ENCODE data around the gene NSG1. TPM values are rescaled to one million over a fixed set of nuclear protein-coding genes. Genes with fewer than 3 reads are reported as not detected.

Gene NSG1
- total and polyA plus RNA-seq, 2 donors (not counting 1 experiment from before 2014, with no cell fraction given), result 0.17 to 1.1 TPM

DNA sequence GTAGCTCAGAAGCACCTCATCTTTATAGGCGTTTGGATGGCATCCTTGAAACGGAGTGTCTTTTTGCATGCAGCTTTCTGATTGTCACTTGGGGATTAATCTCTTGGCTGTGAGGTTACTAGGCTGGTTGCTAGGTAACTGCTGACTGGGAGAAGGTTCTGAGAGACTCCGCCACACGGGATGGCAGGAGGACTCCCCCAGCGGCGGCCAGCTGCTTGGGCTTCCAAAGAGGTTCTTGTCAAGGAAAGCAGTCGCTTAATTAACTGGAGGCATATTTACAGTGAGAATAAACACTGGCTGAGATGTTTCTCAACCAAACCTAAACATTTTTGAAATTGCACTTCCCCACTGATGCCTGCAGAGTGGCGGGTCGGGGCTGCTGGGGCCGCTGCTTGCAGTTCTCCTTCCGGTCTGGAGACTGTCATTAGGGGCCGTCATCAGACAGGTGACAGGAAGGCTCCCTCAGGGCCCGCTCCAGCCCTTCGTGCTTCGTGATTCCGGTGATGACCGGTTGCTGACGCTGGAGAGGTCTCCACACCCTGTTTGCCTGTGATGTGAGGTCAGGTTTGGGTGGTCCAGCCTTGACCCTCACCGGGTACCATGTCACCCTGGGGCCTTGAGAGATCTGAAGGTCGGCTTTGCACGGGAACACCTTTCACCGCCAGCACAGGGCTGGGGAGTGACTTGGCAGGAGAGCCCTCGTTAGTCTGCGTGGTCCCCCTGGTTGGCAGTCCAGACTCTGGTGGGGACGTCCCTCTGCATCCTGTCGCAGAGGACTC, 9.1 kb downstream of the NSG1 start:
- H3K4me2 ChIP-seq (ENCODE audit: extremely low read depth, insufficient read depth, low read length), result no peak overlapping the region
- H3K79me2 ChIP-seq (ENCODE audit: control insufficient read depth, insufficient read depth, low read length), result no peaks in the 10 kb centered on the region
- no peaks in the 10 kb centered on the region for H3K36me3 ChIP-seq (ENCODE audit: control insufficient read depth, insufficient read depth, low read length)
- no peak overlapping the region for H2AFZ ChIP-seq (ENCODE audit: low read length)
- H4K20me1 ChIP-seq (ENCODE audit: control insufficient read depth, extremely low read depth, insufficient read depth, low read length), result no peaks in the 10 kb centered on the region
- DNase-seq (ENCODE audit: low read depth in 2 of 2), result peak; percentile 19 to 22
- no peak overlapping the region for H3K9ac ChIP-seq (ENCODE audit: insufficient read depth, low read length)
- H3K4me1 ChIP-seq (ENCODE audit: control insufficient read depth, extremely low read depth, insufficient read depth, low read length), result no peaks in the 10 kb centered on the region
- H3K27me3 ChIP-seq (ENCODE audit: control insufficient read depth, insufficient read depth, low read length), result peaks cover 26% of the 10 kb centered on the region
- TF ChIP-seq EZH2 (IDR thresholded peaks at IDR 0.05; ENCODE audit: low read length, missing control alignments), result no peak
- TF ChIP-seq, protein P1, sequence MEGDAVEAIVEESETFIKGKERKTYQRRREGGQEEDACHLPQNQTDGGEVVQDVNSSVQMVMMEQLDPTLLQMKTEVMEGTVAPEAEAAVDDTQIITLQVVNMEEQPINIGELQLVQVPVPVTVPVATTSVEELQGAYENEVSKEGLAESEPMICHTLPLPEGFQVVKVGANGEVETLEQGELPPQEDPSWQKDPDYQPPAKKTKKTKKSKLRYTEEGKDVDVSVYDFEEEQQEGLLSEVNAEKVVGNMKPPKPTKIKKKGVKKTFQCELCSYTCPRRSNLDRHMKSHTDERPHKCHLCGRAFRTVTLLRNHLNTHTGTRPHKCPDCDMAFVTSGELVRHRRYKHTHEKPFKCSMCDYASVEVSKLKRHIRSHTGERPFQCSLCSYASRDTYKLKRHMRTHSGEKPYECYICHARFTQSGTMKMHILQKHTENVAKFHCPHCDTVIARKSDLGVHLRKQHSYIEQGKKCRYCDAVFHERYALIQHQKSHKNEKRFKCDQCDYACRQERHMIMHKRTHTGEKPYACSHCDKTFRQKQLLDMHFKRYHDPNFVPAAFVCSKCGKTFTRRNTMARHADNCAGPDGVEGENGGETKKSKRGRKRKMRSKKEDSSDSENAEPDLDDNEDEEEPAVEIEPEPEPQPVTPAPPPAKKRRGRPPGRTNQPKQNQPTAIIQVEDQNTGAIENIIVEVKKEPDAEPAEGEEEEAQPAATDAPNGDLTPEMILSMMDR (conservative IDR thresholded peaks at IDR 0.05 in 1 of 2, IDR thresholded peaks at IDR 0.05 in 1 of 2; ENCODE audit: low read depth in 1 of 2, low read length in 2 of 2), result no peak
- no peaks in the 10 kb centered on the region for H3K9me3 ChIP-seq (ENCODE audit: control insufficient read depth, insufficient read depth, low read depth, low read length)
- no peak overlapping the region for H3K27ac ChIP-seq (ENCODE audit: insufficient read depth, low read length)
- H3K4me3 ChIP-seq (replicated peaks in 1 of 4; ENCODE audit: control extremely low read depth in 1 of 4, insufficient read depth in 1 of 4, low read depth in 3 of 4, low read length in 4 of 4), result no peak overlapping the region

DNA sequence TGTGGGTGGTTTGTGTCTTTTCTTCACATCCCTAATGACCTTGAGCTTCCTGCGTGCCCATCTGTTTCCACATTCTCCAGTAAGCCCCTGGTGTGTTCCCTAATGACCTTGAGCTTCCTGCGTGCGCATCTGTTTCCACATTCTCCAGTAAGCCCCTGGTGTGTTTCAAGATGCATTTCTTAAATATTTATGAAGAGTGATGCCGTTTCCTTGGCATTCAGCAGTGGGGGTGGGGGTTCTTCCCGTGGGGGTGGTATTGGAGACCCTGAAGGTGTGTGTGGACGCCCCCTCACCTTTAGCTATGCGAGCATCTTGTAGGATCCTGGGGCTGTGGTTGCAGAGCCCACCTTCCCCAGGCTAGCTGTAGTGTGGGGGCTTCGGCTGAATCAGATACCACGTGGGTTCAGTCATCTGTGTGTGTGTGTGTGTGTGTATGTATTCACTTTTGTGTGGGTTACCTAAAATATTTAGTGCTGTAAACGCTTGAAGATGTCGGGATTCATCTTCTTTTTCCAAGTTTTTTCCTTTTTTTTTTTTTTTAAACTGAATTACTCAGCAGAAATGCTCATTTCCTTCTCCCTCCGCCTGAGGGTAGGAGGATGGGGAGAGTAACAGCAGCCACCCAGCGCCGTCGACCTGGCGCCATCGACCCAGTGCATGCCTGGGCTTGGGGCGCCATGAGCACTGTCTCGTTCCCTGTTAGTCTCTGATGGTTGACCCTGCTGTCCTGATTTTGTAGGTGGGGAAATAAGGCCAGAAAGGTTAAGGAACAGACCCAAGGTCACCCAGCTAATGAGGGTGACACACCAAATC, 9.9 kb downstream of the NSG1 start:
- no peaks in the 10 kb centered on the region for H3K79me2 ChIP-seq (ENCODE audit: control insufficient read depth, insufficient read depth, low read length)
- H4K20me1 ChIP-seq (ENCODE audit: control insufficient read depth, extremely low read depth, insufficient read depth, low read length), result no peaks in the 10 kb centered on the region
- no peak overlapping the region for H3K27ac ChIP-seq (ENCODE audit: insufficient read depth, low read length)
- H3K4me3 ChIP-seq (replicated peaks in 1 of 4; ENCODE audit: control extremely low read depth in 1 of 4, insufficient read depth in 1 of 4, low read depth in 3 of 4, low read length in 4 of 4), result no peak overlapping the region
- H3K9ac ChIP-seq (ENCODE audit: insufficient read depth, low read length), result no peak overlapping the region
- no peaks in the 10 kb centered on the region for H3K9me3 ChIP-seq (ENCODE audit: control insufficient read depth, insufficient read depth, low read depth, low read length)
- H3K4me1 ChIP-seq (ENCODE audit: control insufficient read depth, extremely low read depth, insufficient read depth, low read length), result no peaks in the 10 kb centered on the region
- TF ChIP-seq, protein P1 (conservative IDR thresholded peaks at IDR 0.05 in 1 of 2, IDR thresholded peaks at IDR 0.05 in 1 of 2; ENCODE audit: low read depth in 1 of 2, low read length in 2 of 2), result no peak
- TF ChIP-seq EZH2 (IDR thresholded peaks at IDR 0.05; ENCODE audit: low read length, missing control alignments), result no peak
- peaks cover 26% of the 10 kb centered on the region for H3K27me3 ChIP-seq (ENCODE audit: control insufficient read depth, insufficient read depth, low read length)
- no peaks in the 10 kb centered on the region for H3K36me3 ChIP-seq (ENCODE audit: control insufficient read depth, insufficient read depth, low read length)
- DNase-seq (ENCODE audit: low read depth in 2 of 2), result no peak
- H2AFZ ChIP-seq (ENCODE audit: low read length), result no peak overlapping the region
- no peak overlapping the region for H3K4me2 ChIP-seq (ENCODE audit: extremely low read depth, insufficient read depth, low read length)

DNA sequence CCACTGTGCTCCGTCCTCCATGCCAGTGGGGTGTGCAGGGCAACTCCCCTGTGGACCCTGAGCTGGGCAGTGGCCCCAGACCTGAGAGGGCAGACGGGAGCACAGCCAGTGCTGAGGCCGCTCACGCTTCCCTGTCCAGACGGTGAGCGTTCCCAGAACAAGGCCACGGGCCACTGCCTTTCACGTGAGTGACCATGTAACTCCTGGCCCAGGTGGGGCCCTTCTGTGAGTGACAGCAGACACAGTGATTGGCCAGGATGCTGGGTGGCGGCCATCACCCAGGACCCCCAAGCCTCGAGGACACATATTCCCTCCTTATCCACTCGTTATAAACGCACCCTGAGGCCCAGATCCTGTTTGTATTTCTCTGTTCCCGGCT, 10.5 kb downstream of the NSG1 start:
- Histone ChIP-seq H3K4me3 (replicated peaks in 1 of 4; ENCODE audit: control extremely low read depth in 1 of 4, insufficient read depth in 1 of 4, low read depth in 3 of 4, low read length in 4 of 4) (no peak overlapping the region), H3K9ac (ENCODE audit: insufficient read depth, low read length) (no peak overlapping the region), H2AFZ (ENCODE audit: low read length) (no peak overlapping the region), H3K4me2 (ENCODE audit: extremely low read depth, insufficient read depth, low read length) (no peak overlapping the region), H3K27ac (ENCODE audit: insufficient read depth, low read length) (no peak overlapping the region), H3K36me3 (ENCODE audit: control insufficient read depth, insufficient read depth, low read length) (no peaks in the 10 kb centered on the region), H3K9me3 (ENCODE audit: control insufficient read depth, insufficient read depth, low read depth, low read length) (no peaks in the 10 kb centered on the region), H3K4me1 (ENCODE audit: control insufficient read depth, extremely low read depth, insufficient read depth, low read length) (no peaks in the 10 kb centered on the region), H4K20me1 (ENCODE audit: control insufficient read depth, extremely low read depth, insufficient read depth, low read length) (no peaks in the 10 kb centered on the region), H3K79me2 (ENCODE audit: control insufficient read depth, insufficient read depth, low read length) (no peaks in the 10 kb centered on the region), H3K27me3 (ENCODE audit: control insufficient read depth, insufficient read depth, low read length) (peaks cover 20% of the 10 kb centered on the region)
- no peak for TF ChIP-seq EZH2 (IDR thresholded peaks at IDR 0.05; ENCODE audit: low read length, missing control alignments)
- TF ChIP-seq, protein P1 (conservative IDR thresholded peaks at IDR 0.05 in 1 of 2, IDR thresholded peaks at IDR 0.05 in 1 of 2; ENCODE audit: low read depth in 1 of 2, low read length in 2 of 2), result no peak
- DNase-seq (ENCODE audit: low read depth in 2 of 2), result no peak

Measured in fibroblast of lung (primary cell).